IPS-18c (cell line): ENCODE measurements around the gene RWDD1.

Source experiments
- H3K4me3 ChIP-seq: 2 replicates; pipeline ENCODE4 v1.7.0; 2013; ENCODE audit warnings: low read depth, mild to moderate bottlenecking, low read length, moderate library complexity; ENCODE audit not compliant: insufficient read depth
- H3K9me3 ChIP-seq: one replicate; pipeline ENCODE4 v1.6.1; 2013; ENCODE audit warnings: mild to moderate bottlenecking, low read length, moderate library complexity; ENCODE audit not compliant: control insufficient read depth, insufficient read depth

Gene RWDD1

GRCh38 chr6:116570856-116571682 lies at the start of gene RWDD1:
Gene RWDD1, plus strand, starts transcription at chr6:116571504. Its CDS starts 79 bp downstream, at chr6:116571583.
- H3K9me3 ChIP-seq: no peaks in the 10 kb centered on the region
- H3K4me3 ChIP-seq: peak within 1 kb of the TSS; percentile 78

- Histone ChIP-seq H3K9me3 (no peaks in the 10 kb centered on the region), H3K4me3 (no peak overlapping the region)
Observed at GRCh38 chr6:116522896-116523295, 48.4 kb upstream of the RWDD1 start.

DNA sequence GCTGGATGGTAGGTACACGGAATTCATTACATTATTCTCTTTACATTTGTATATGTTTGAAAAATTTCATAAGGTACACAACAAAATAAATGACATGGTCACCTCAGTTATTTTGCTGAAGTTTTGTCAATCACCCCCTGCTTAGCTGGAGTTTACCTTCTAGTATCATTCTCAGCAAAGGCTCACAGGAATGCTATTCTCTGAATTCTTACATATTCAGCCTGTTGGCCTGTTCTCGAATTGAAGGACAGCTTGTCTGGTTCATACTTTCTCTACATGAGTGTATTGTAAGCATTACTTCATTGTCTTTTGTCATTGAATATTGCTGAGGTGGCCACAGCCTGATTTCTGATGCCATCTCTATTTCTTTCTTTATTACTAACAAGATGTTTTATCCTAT lies 47.1 kb upstream of the RWDD1 start:
- no peaks in the 10 kb centered on the region for H3K9me3 ChIP-seq
- H3K4me3 ChIP-seq: no peak overlapping the region

DNA sequence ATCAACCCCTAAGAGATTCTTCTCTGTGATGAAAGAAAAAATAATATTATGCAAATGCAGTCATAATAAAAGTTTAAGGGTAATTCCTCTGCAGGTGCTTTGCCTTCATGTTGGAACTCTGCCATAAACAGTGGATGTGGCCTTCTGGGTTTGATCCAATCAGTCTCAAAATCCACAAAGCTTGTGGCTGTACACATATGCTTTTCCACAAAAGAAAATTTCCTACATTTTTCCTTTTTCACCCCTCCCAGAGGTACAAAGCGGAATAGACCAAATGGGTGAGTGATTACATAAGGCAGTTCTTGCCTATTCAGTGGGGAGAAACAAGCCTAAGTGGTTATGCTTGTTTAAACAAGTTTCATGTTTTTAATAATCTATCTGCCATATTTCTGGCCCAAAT lies 43.2 kb upstream of the RWDD1 start:
- no peak overlapping the region for H3K4me3 ChIP-seq
- H3K9me3 ChIP-seq: no peaks in the 10 kb centered on the region

DNA sequence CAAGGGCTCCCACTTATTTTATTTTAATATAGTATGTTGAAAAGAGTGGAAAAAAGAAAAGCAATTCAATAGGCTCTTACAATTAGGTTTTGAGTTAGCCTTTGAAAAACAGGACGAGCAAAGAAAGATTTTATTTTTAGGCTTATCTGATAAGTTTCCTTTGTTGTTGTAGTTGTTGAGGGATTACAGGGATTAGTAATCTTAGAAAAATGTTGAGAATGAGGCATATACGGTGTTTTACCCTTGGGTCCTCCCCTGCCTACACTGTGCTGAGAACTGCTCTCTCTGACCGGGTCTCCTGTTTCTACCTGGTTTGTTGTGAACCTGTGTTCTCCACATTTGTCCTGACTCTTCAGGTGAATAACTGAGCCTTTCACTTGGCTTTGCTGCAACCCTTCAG lies 42.5 kb upstream of the RWDD1 start:
- H3K4me3 ChIP-seq: no peak overlapping the region
- no peaks in the 10 kb centered on the region for H3K9me3 ChIP-seq

- no peak overlapping the region for H3K4me3 ChIP-seq
- no peaks in the 10 kb centered on the region for H3K9me3 ChIP-seq
Observed at GRCh38 chr6:116529466-116530290, 41.6 kb upstream of the RWDD1 start.

GRCh38 chr6:116530436-116530835 lies 40.9 kb upstream of the RWDD1 start:
- Histone ChIP-seq H3K9me3 (no peaks in the 10 kb centered on the region), H3K4me3 (no peak overlapping the region)

- Histone ChIP-seq H3K4me3 (no peak overlapping the region), H3K9me3 (no peaks in the 10 kb centered on the region)
Observed at GRCh38 chr6:116531675-116532570, 39.4 kb upstream of the RWDD1 start.

DNA sequence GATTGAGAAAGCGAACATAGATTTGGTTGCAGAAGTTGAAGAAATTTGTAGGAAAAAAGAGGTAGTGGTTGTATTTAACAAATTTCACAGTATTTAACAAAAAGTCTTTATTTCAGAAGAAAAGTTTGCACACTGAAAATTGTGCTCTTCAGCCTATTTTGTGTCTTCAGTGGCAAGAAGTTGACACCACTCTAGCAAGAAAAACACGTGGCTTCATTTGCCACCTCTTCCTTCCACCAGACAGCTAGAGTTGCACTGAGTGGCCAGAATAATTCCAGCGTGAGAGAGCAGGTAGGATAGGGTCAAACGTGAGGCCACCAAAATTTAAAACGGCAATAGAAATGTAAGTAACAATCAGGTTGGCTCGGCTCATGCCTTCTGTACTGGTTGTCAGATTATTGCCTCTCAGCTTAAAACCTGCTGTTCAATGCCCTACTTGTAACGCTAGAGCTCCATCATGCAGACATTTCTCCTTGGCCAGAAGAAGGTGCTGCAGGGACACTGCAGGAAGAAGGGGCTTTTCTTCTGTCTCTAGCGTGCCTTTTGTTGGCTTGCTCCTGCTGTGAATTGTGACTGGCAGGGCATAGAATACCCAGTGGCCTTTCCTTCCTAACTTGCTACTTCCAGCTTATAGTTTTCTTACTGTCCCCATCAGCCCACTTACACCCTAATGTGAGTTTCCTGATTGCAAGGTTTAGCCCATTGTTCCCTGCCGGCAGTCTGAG lies 37.9 kb upstream of the RWDD1 start:
- Histone ChIP-seq H3K9me3 (no peaks in the 10 kb centered on the region), H3K4me3 (no peak overlapping the region)

GRCh38 chr6:116535109-116535508 lies 36.2 kb upstream of the RWDD1 start:
- Histone ChIP-seq H3K4me3 (no peak overlapping the region), H3K9me3 (no peaks in the 10 kb centered on the region)

DNA sequence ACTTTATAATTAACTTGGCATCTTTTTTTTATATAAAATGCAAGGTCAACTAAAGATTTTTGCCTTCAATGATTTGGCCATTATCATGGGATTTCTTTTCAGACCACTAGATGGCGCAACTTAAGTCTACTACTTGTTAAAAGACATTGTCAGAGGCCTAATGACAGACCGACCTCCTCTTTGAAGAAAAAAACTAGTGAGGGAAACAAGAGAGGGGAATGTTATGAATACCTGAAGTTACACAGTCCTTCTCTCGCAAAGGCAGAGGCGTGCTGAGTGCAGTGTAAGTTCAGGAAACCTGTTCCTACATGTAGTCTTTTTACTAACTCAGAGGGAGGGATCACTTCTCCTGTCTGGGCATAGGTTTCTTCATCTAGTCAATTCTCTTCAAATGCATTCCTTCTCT lies 35.1 kb upstream of the RWDD1 start:
- Histone ChIP-seq H3K9me3 (no peaks in the 10 kb centered on the region), H3K4me3 (no peak overlapping the region)

DNA sequence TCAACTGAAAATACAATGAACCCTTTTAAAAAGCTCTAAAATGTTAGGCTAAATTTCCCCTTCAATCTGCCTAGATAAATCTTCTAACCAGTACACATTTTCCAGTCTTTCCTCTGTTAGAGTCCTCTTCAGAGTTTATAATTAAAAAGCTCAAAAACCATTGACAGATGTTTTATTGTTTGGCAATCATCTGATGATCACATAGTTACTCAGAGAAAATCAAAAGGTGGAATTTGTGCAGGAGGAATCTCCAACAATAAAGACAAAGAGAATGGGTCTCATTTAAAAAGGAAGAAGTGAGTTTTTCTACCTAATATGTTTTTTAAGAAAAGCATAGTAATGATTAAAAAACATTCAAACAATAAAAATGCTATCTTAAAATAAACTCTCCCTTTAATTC lies 28.9 kb upstream of the RWDD1 start:
- no peaks in the 10 kb centered on the region for H3K9me3 ChIP-seq

DNA sequence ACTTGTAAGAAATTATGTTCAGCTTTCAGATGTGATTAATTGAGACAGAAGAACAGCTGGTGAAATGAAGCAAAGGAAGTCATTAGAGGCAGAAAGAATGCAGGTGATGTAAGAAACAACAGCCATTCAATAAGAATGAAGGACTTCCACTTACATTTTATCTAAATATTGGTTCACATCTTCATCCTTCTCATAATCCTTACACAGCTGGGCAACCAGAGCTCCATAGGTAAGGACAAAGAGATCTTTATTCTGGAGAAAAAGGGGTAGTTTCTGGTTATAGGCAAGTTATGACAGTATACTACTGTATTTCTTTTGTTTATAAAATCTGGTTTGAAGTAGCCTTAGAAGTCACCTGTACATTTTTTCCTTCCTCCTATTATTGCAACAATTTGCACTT lies 28.2 kb upstream of the RWDD1 start:
- H3K9me3 ChIP-seq: no peaks in the 10 kb centered on the region

More for the DNA sequence above, 28.9 kb upstream of the RWDD1 start:
- no peak overlapping the region for H3K4me3 ChIP-seq

GRCh38 chr6:116545651-116546050 lies 25.7 kb upstream of the RWDD1 start, which contains the start of gene TRAPPC3L:
Gene TRAPPC3L, minus strand, starts transcription at chr6:116545684. Its CDS starts 170 bp downstream, at chr6:116545514.
- no peak within 1 kb of the TSS for H3K4me3 ChIP-seq
- H3K9me3 ChIP-seq: no peaks in the 10 kb centered on the region

More for the DNA sequence above, 28.2 kb upstream of the RWDD1 start:
- H3K4me3 ChIP-seq: no peak overlapping the region

GRCh38 chr6:116547358-116547757 lies 23.9 kb upstream of the RWDD1 start:
- Histone ChIP-seq H3K4me3 (no peak overlapping the region), H3K9me3 (no peaks in the 10 kb centered on the region)

DNA sequence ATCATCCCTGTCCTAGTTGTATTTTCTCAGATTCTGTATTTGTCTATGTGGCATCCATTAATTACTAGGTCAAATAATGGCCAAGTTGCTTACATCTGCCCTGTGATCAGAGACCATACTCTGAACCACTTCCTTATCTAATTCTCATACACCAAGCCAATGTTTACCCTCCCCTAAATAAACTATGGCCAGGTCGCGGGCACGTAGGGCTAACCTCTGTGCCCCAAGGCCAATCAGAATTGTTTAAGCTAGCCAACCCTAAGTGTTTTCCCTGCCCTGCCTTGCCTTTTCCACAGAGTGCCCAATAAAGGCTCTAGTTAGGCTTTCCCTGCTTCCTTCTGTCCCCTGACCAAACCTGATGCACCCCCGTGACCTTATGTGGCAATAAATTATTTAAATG lies 20.5 kb upstream of the RWDD1 start:
- H3K4me3 ChIP-seq: no peak overlapping the region
- no peaks in the 10 kb centered on the region for H3K9me3 ChIP-seq

- Histone ChIP-seq H3K9me3 (no peaks in the 10 kb centered on the region), H3K4me3 (no peak within 1 kb of the TSS)
Observed at GRCh38 chr6:116553451-116553850, 17.9 kb upstream of the RWDD1 start, which contains the start of gene CALHM4. Gene CALHM4, plus strand, starts transcription at chr6:116553751. Its CDS starts 43 bp downstream, at chr6:116553794.
